Smooth muscle cell (in vitro differentiated cells): ENCODE measurements around the gene MPLKIP. TPM values are rescaled to one million over a fixed set of nuclear protein-coding genes. Genes with fewer than 3 reads are reported as not detected.

Source experiments
- DNase-seq: peaks from one replicate; lab custom pipeline; 2025; ENCODE audit not compliant: unreplicated experiment; lab: John Stamatoyannopoulos, UW
- H2AFZ ChIP-seq: fragments of 200-600 bp; sonication (generic); 2 replicates; pipeline ENCODE4 v1.6.0; 2016; ENCODE audit warnings: antibody characterized with exemption, low read depth, mild to moderate bottlenecking
- H3F3A ChIP-seq: fragments of 200-600 bp; sonication (generic); 2 replicates; pipeline ENCODE4 v1.6.0; 2017; ENCODE audit warnings: antibody characterized with exemption, low read depth
- H3K27ac ChIP-seq: fragments of 200-600 bp; sonication (generic); 2 replicates; pipeline ENCODE4 v1.5.1; 2016; ENCODE audit warnings: low read depth, mild to moderate bottlenecking
- H3K27me3 ChIP-seq: fragments of 200-600 bp; sonication (generic); 2 replicates; pipeline ENCODE4 v1.6.1; 2016; ENCODE audit warnings: low read depth, mild to moderate bottlenecking
- H3K36me3 ChIP-seq: fragments of 200-600 bp; sonication (generic); 2 replicates; pipeline ENCODE4 v1.5.1; 2016; ENCODE audit warnings: low read depth
- H3K4me1 ChIP-seq: fragments of 200-600 bp; sonication (generic); 2 replicates; pipeline ENCODE4 v1.5.1; 2016; ENCODE audit warnings: low read depth
- H3K4me2 ChIP-seq: fragments of 200-600 bp; sonication (generic); 2 replicates; pipeline ENCODE4 v1.6.0; 2016; ENCODE audit warnings: mild to moderate bottlenecking
- H3K4me3 ChIP-seq: fragments of 200-600 bp; sonication (generic); 2 replicates; pipeline ENCODE4 v1.5.1; 2016; ENCODE audit warnings: mild to moderate bottlenecking
- H3K79me2 ChIP-seq: fragments of 200-600 bp; sonication (generic); 2 replicates; pipeline ENCODE4 v1.6.0; 2016; ENCODE audit warnings: low read depth, mild to moderate bottlenecking
- H3K9ac ChIP-seq: fragments of 200-600 bp; sonication (generic); 2 replicates; pipeline ENCODE4 v1.6.0; 2016; ENCODE audit warnings: low read depth
- H3K9me3 ChIP-seq: fragments of 200-600 bp; sonication (generic); replicated peaks from 2 replicates; pipeline ENCODE4 v1.5.1; 2016; ENCODE audit warnings: low read depth
- H4K20me1 ChIP-seq: fragments of 200-600 bp; sonication (generic); 2 replicates; pipeline ENCODE4 v1.6.0; 2016; ENCODE audit warnings: low read depth
- CTCF ChIP-seq: fragments of 200-600 bp; sonication (generic); IDR thresholded peaks from 2 replicates; pipeline ENCODE4 v1.5.1; 2017; ENCODE audit warnings: borderline replicate concordance, mild to moderate bottlenecking, antibody characterized with exemption; ENCODE audit not compliant: insufficient read depth, poor library complexity, severe bottlenecking
- WGBS: methylation state at CpG from one replicate; pipeline ENCODE4 v1.1.7; 2016; ENCODE audit warnings: low lambda C conversion rate; 5-methylcytosine and 5-hydroxymethylcytosine counted together
- polyA plus RNA-seq: library from polyadenylated mRNA; unstranded; fragments of >200 nt; fragmentation: Nextera tagmentation; extraction: Ambion mirVana; gene quantifications from 2 replicates; pipeline ENCODE4 v1.2.1, GENCODE V29; 2016
- small RNA-seq: library from RNA; depleted of rRNA; stranded (forward); fragments of <200 nt; gene quantifications from one replicate; pipeline ENCODE3, GENCODE V24; 2014
- total RNA-seq: library from RNA; depleted of rRNA; stranded (reverse); fragments of >200 nt; gene quantifications from 2 replicates; pipeline ENCODE4 v1.2.3, GENCODE V29; 2014

The MPLKIP gene
- total and polyA plus RNA-seq, 2 experiments from 2014 or later: 38.0 to 40.3 TPM

DNA sequence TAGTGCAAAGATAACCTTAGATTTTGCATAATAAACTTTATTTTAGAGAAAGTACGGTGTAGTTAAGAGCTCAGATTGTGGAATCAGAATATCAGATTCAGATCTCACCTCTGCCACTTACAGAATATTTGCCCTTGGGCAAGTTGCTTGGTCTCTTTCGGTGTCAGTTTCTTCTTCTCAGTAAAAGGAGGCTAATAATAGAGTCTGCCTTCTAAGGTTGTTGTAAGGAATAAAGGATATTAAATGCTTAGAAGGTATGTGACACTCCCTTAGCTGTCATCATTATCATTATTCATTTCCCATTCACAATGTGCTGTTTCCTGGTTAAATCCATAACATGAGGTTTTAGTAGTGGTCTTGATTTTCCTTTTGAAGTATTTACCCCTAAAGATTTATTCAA is 42.2 kb downstream of the MPLKIP start:
- no peak for TF ChIP-seq CTCF
- no peak for DNase-seq
- Histone ChIP-seq H2AFZ (no peak overlapping the region), H3K79me2 (no peaks in the 10 kb centered on the region), H3K4me1 (no peaks in the 10 kb centered on the region), H3K27ac (no peak overlapping the region), H3K36me3 (peaks cover 41% of the 10 kb centered on the region), H3F3A (no peaks in the 10 kb centered on the region), H3K9ac (no peak overlapping the region), H3K27me3 (no peaks in the 10 kb centered on the region), H3K4me3 (no peak overlapping the region), H4K20me1 (peaks cover 26% of the 10 kb centered on the region), H3K9me3 (no peaks in the 10 kb centered on the region), H3K4me2 (no peak overlapping the region)
- 82% methylated on average over 2 of the region's 2 CpGs for WGBS

DNA sequence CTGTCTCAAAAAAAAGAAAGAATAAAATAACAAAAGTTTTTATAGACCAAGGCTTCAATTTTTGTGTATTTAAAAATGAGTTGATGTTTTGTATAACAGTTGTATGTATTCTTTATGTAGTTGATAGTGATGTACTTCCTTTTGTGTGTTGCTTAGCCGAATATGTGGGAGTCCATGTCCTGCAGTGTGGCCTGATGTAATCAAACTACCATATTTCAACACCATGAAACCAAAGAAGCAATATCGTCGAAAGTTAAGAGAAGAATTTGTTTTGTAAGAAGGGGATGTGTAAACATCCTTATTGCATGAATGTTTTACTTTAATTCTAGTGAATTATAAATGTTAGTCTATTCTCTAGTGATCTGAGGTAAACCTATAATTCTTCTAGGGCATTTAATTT is 56.6 kb downstream of the MPLKIP start:
- H3K27me3 ChIP-seq: no peaks in the 10 kb centered on the region
- H3K9ac ChIP-seq: no peak overlapping the region
- TF ChIP-seq CTCF: no peak
- H3K36me3 ChIP-seq: peaks cover 9% of the 10 kb centered on the region
- H3K9me3 ChIP-seq: no peaks in the 10 kb centered on the region
- H3K79me2 ChIP-seq: no peaks in the 10 kb centered on the region
- no peak overlapping the region for H3K4me2 ChIP-seq
- DNase-seq: no peak
- 67% methylated on average over 3 of the region's 3 CpGs for WGBS
- H3K4me1 ChIP-seq: no peaks in the 10 kb centered on the region
- H3K4me3 ChIP-seq: no peak overlapping the region
- H2AFZ ChIP-seq: no peak overlapping the region
- no peak overlapping the region for H3K27ac ChIP-seq
- no peaks in the 10 kb centered on the region for H4K20me1 ChIP-seq
- no peaks in the 10 kb centered on the region for H3F3A ChIP-seq

Small RNA genes lying within 50 kb of the gene (small RNA-seq; reads per million reads assigned to genes)
- gene AC006023.1 (0.08 reads per million), gene AC006023.2 (0.18 reads per million)

Other genes starting within 250 kb of the MPLKIP start
- gene CDK13, start 184.4 kb downstream of the MPLKIP start, total RNA-seq: 68.4 and 70.0 TPM in 2 replicates
- gene CDK13, start 184.4 kb downstream of the MPLKIP start, polyA plus RNA-seq: 15.9 and 28.1 TPM in 2 replicates
- 8.0 and 16.9 TPM in 2 replicates for gene SUGCT, start 383 bp upstream of the MPLKIP start, total RNA-seq
- gene SUGCT, start 383 bp upstream of the MPLKIP start, polyA plus RNA-seq: 65.8 and 66.4 TPM in 2 replicates